Esophagus mucosa (tissue), 1 donor: ENCODE measurements around the gene BROX. TPM values are rescaled to one million over a fixed set of nuclear protein-coding genes. Genes with fewer than 3 reads are reported as not detected.
"Not testable (repeated sequence)": the region's sequence is repeated elsewhere in the genome, so short reads cannot be mapped to it uniquely, and the experiment has no call there.

ENCODE experiments used
- ATAC-seq: fragments of 200-7000 bp; cut with Tn5 transposase; one replicate; pipeline ENCODE4 v1.9.1; 2020
- total RNA-seq: library from RNA; stranded (reverse); gene quantifications from one replicate; pipeline ENCODE4 v1.2.4, GENCODE V29; 2023
- donor health status: DM: yes; HTN: yes; CAD: no.

The BROX gene, protein sequence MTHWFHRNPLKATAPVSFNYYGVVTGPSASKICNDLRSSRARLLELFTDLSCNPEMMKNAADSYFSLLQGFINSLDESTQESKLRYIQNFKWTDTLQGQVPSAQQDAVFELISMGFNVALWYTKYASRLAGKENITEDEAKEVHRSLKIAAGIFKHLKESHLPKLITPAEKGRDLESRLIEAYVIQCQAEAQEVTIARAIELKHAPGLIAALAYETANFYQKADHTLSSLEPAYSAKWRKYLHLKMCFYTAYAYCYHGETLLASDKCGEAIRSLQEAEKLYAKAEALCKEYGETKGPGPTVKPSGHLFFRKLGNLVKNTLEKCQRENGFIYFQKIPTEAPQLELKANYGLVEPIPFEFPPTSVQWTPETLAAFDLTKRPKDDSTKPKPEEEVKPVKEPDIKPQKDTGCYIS
- 41.4 TPM for total RNA-seq

- peak; percentile 95 for ATAC-seq
Observed at GRCh38 chr1:222712253-222713090, at the start of gene BROX, which contains the start of gene AIDA. Gene BROX, plus strand, starts transcription at chr1:222712564. Its CDS starts 3,136 bp downstream, at chr1:222715700. Gene AIDA, minus strand, starts transcription at chr1:222712491. Its CDS starts 174 bp downstream, at chr1:222712317.

DNA sequence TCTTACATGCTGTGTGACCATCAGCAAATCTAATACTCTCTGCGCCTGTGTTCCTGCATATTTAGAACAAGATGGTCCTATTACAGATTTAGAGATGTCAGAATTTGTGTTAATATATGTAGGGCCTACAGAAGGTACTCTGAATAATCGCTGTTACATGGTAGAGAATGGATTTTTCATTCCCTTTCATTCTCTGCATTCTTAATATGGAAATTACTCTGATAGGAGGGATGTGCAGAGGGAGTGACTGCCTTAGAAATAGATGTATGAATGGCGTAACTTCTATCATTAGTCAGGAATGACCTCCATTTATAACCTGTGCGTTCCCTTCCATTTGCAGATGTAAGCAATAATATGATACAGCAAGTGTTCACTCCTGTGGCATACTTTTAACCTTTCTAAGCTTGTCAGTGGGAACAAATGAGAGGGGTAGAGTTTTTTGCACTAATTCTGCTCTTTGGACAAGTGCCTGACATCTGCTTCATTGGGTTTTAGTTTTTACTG is 48.9 kb upstream of the BROX start:
- ATAC-seq: no peak

- ATAC-seq: no peak
Observed at GRCh38 chr1:222665964-222666363, 46.4 kb upstream of the BROX start.

DNA sequence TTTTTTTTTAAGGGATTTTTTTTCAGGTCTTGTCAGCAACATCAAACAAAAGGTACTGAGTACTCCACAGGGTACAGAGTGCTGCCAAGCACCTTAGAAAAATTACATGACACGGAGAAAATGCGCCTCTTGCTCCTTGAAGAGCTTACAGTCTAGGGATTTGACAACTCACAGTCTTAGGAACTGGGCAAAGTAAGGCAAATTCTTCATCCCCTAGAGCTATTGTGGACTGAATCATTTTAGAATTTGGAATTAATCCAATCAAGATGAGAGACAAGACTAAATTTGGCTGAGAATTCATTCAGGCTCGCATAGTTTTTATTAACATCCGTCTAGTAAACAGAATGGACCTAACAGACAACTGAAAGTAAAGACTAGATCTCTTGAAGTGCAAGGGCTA is 44.2 kb upstream of the BROX start:
- ATAC-seq: not testable (repeated sequence)

DNA sequence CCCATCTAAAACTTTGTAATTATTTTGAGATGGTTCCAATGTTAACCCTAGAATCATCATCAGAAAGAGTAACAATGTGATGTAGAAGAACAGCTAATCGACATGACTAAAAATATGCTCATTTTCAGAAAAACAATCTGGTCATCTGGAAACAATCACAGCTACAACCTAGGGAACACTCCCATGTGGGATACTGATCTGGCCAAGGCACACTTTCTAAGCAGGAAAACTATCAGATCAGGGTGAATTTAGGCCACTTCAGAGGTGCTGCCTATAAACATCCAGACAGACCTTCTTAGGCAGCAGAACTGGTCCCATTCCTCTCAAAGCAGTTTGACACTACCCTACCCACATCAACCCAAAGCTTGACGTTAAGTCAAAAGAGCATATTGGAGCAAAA is 43.3 kb upstream of the BROX start:
- not testable (repeated sequence) for ATAC-seq

- ATAC-seq: no peak
Observed at GRCh38 chr1:222670110-222670509, 42.3 kb upstream of the BROX start.

DNA sequence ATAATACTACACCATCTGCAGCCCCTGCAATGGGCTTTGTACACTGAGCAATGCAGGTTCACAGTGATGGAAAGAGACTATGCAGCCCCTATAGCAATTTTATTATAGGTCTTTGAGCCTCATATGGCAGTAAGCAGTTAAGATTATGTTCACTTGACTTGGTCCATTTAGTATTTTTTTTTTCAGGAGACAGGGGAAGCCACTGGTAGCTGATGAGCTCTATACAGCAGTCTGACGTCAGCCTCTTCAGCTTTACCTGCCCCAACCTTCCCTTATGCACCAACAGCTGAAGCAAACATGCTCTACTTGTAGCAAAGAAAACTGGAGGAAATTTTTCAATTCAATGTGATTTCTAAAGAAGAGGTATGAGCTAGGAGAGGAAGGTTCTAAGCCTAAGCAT is 32.3 kb upstream of the BROX start:
- ATAC-seq: no peak

- no peak for ATAC-seq
Observed at GRCh38 chr1:222691016-222691415, 21.3 kb upstream of the BROX start.

DNA sequence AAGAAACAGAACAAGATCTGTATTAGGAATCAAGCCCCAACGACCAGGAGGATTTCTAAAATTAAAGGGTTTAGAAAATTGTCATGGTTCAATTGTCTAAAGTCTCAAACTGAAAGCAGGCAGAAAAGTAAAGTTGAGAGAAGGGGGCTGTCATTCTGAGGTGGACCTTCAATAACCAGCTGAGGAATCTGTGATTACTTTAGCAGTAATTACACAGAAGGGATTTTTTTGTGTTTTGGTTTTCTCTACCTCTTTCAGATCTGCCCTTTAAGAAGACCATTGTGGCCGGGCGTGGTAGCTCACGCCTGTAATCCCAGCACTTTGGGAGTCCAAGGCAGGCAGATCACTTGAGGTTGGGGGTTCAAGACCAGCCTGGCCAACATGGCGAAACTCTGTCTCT is 17.4 kb upstream of the BROX start:
- ATAC-seq: no peak

- ATAC-seq: no peak
Observed at GRCh38 chr1:222696741-222697140, 15.6 kb upstream of the BROX start.

DNA sequence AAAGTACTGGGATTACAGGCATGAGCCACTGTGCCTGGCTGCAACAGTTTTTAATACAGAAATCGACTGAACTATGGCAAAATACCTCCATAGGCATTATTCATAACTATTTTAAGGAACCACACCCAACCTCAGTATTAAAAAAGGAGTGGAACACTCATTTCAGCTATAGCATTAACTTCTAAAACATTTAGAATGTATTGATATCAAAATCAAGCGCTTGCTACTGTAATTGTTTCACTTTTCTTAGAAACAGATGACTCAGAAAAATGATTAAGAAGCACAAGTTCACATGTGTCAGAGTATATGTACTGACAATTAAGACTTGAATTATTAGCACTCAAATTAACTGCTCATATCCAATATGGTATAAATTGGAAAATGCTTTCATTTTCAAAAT is 15.2 kb upstream of the BROX start:
- no peak for ATAC-seq

DNA sequence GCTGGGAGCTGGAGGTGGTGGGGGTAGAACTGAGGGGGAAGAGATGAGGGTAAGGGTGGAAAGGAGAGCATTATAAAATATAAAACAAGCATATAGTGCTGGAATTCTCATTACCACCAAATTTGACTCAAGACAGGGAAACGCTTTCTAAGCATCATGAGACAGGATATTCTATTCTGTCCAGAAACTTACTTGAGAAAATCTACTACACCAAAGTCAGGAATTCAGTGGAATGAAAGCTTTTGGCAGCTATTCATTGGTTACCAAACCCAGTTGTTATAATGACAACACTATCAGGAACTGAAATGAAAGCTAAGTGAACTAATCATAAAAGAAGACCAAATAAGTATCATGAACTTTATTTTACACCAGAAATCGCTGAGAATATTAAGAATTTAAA is 14.5 kb upstream of the BROX start:
- no peak for ATAC-seq

GRCh38 chr1:222702210-222702609 is 10.2 kb upstream of the BROX start:
- no peak for ATAC-seq

DNA sequence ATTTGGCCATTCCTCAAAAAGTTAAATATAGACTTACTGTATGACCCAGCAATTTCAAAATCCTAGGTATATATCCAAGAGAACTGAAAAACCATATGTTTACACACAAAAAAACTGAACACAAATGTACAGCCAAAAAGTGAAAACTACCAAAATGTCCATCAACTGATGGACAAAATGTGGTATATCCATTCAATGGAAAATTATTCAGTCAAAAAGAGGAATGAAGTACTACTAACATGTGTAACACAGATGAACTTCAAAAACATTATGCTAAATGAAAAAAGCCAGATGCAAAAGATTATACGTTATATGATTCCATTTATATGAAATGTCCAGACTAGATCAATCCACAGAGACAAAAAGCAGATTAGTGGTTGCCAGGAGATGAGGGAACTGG is 8.1 kb upstream of the BROX start:
- no peak for ATAC-seq

DNA sequence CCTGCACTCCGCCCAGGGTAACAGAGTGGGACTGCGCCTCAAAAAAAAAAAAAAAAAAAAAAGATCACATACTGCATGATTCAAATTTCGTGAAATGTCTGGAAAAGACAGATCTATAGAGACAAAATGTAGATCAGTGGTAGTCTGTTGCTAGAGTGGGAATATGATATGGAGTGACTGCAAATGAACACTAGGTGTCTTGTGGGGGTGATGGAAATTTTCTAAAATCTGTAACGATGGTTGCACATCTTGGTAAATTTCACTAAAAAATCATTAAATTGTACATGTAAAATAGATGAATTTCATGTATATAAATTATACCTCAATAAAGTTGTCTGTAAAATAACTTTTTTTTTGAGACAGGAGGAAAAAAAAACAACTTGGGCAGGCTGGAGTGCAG is 5.5 kb upstream of the BROX start:
- ATAC-seq: no peak

- no peak for ATAC-seq
Observed at GRCh38 chr1:222709700-222710153, 2.6 kb upstream of the BROX start.

- peak; percentile 90 for ATAC-seq
Observed at GRCh38 chr1:222711319-222712252, 778 bp upstream of the BROX start.

GRCh38 chr1:222713091-222713961 is 962 bp downstream of the BROX start:
- ATAC-seq: peak; percentile 83

DNA sequence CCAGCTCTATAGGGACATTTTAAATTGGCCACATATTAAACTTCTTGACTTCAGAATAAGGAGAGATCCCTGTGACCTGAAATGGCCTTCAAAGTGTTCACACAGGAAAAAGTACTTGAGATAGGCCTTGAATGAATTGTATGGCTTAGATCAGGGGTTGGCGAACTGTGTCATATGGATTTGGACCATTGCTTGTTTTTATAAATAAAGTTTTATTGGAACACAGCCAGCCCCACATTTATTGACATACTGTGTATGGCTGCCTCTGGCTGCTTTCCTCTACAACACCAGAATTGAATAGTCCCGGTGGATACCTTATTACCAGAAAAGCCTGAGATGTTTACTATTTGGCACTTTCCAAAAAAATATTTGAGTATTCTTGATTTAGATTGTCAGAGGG is 4.0 kb downstream of the BROX start:
- ATAC-seq: no peak

GRCh38 chr1:222728746-222729145 is 16.4 kb downstream of the BROX start:
- no peak for ATAC-seq

DNA sequence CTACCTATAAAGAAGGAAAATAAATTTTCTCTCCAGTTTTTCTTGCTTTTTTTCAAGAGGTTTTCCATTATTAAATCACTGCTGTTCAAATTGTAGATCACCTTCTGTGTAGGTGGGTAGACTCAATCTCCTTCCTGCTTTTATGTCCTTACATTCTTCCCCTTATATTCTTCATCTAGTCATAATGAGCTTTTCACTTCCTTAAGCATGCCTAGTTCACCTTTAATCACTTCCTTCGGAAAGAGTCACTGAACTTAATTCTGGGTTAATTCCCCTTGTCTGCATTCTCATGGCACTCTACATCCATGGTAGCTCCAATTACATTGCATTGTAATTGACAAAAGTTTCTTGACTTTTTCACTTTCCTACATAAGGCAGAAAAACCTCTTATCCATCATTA is 18.5 kb downstream of the BROX start:
- ATAC-seq: no peak
